HEK293 (cell line): ENCODE results near the gene TES.

Experiments
- CTCF ChIA-PET: fragments of 350-600 bp; formaldehyde crosslinking; extraction: SDS; loops from one replicate; lab custom pipeline; 2021; ENCODE audit warnings: antibody characterized with exemption; lab: Yijun Ruan, JAX
- POLR2A ChIA-PET: fragments of 300-600 bp; formaldehyde crosslinking; extraction: SDS; loops from one replicate; lab custom pipeline; 2020; ENCODE audit warnings: antibody characterized with exemption, inconsistent platforms; lab: Yijun Ruan, JAX
- H3K27ac ChIP-seq: fragments of 200-500 bp; sonication (Bioruptor generic); 2 replicates; pipeline ENCODE4 v1.5.1; 2014; ENCODE audit warnings: low read depth, low read length, control low read depth, inconsistent platforms; ENCODE audit errors: extremely low read depth
- H3K36me3 ChIP-seq, 2 experiments: fragments of 200-500 bp in 1 of 2; sonication (Bioruptor generic) in 1 of 2; 1 replicate in 1 of 2; 2 replicates in 1 of 2; pipeline ENCODE4 v1.5.1; 2014 to 2017; ENCODE audit warnings: inconsistent platforms in 2 of 2, low read length in 2 of 2; ENCODE audit not compliant: control insufficient read depth in 2 of 2, insufficient read depth in 1 of 2
- H3K4me1 ChIP-seq: fragments of 200-500 bp; sonication (Bioruptor generic); 2 replicates; pipeline ENCODE4 v1.5.1; 2014; ENCODE audit warnings: mild to moderate bottlenecking, low read length, inconsistent platforms; ENCODE audit not compliant: control insufficient read depth, insufficient read depth
- H3K4me3 ChIP-seq: 2 replicates; pipeline ENCODE4 v1.5.1; 2011; ENCODE audit warnings: low read depth, mild to moderate bottlenecking, control low read depth, low read length, moderate library complexity
- H3K9me3 ChIP-seq: fragments of 200-500 bp; sonication (Bioruptor generic); 2 replicates; pipeline ENCODE4 v1.5.1; 2014; ENCODE audit warnings: low read depth, low read length, inconsistent platforms; ENCODE audit not compliant: control insufficient read depth, insufficient read depth
- ELK4 ChIP-seq: IDR thresholded peaks from 2 replicates; pipeline ENCODE4 v1.6.1; 2011; ENCODE audit warnings: mild to moderate bottlenecking, low read depth, low read length, borderline replicate concordance
- GLI2 ChIP-seq: fragments of 450-650 bp; formaldehyde crosslinking; IDR thresholded peaks from 2 replicates; pipeline ENCODE4; 2017; ENCODE audit warnings: missing biosample characterization, missing genetic modification characterization, low read depth, borderline replicate concordance
- GLI4 ChIP-seq: fragments of 450-650 bp; formaldehyde crosslinking; IDR thresholded peaks from 2 replicates; pipeline ENCODE4 v1.5.1; 2016; ENCODE audit warnings: missing biosample characterization, missing genetic modification characterization
- OSR2 ChIP-seq: fragments of 450-650 bp; formaldehyde crosslinking; IDR thresholded peaks from 2 replicates; pipeline ENCODE4 v1.5.1; 2016; ENCODE audit warnings: missing biosample characterization, missing genetic modification characterization
- PBX3 ChIP-seq: sonication (generic); formaldehyde crosslinking; IDR thresholded peaks from 2 replicates; pipeline ENCODE4 v1.8.1; 2022; ENCODE audit warnings: mild to moderate bottlenecking, moderate library complexity, missing genetic modification reagents
- PRDM1 ChIP-seq: fragments of 450-650 bp; formaldehyde crosslinking; IDR thresholded peaks from 2 replicates; pipeline ENCODE4; 2016; ENCODE audit warnings: missing biosample characterization, missing genetic modification characterization
- ZBTB7A ChIP-seq: fragments of 450-650 bp; formaldehyde crosslinking; IDR thresholded peaks from 2 replicates; pipeline ENCODE4 v1.5.1; 2016; ENCODE audit warnings: low read depth, missing biosample characterization, missing genetic modification characterization
- ZNF146 ChIP-seq: fragments of 450-650 bp; formaldehyde crosslinking; IDR thresholded peaks from 2 replicates; pipeline ENCODE4 v1.5.1; 2016; ENCODE audit warnings: missing biosample characterization, missing genetic modification characterization
- ZNF155 ChIP-seq: fragments of 450-650 bp; formaldehyde crosslinking; IDR thresholded peaks from 2 replicates; pipeline ENCODE4 v1.5.1; 2016; ENCODE audit warnings: missing biosample characterization, missing genetic modification characterization
- ZNF169 ChIP-seq: fragments of 450-650 bp; formaldehyde crosslinking; IDR thresholded peaks from 2 replicates; pipeline ENCODE4 v1.5.1; 2016; ENCODE audit warnings: missing biosample characterization, missing genetic modification characterization
- ZNF18 ChIP-seq: fragments of 450-650 bp; formaldehyde crosslinking; IDR thresholded peaks from 2 replicates; pipeline ENCODE4 v1.5.1; 2016; ENCODE audit warnings: missing biosample characterization, missing genetic modification characterization
- ZNF292 ChIP-seq: fragments of 450-650 bp; formaldehyde crosslinking; IDR thresholded peaks from 2 replicates; pipeline ENCODE4 v1.5.1; 2016; ENCODE audit warnings: low read depth, missing biosample characterization, missing genetic modification characterization, borderline replicate concordance
- ZNF362 ChIP-seq: fragments of 450-650 bp; formaldehyde crosslinking; IDR thresholded peaks from 2 replicates; pipeline ENCODE4 v1.5.1; 2016; ENCODE audit warnings: missing biosample characterization, missing genetic modification characterization
- ZNF366 ChIP-seq: fragments of 450-650 bp; formaldehyde crosslinking; conservative IDR thresholded peaks from 2 replicates; pipeline ENCODE4 v1.5.1; 2016; ENCODE audit warnings: missing biosample characterization, missing genetic modification characterization
- ZNF449 ChIP-seq: fragments of 450-650 bp; formaldehyde crosslinking; IDR thresholded peaks from 2 replicates; pipeline ENCODE4 v1.5.1; 2017; ENCODE audit warnings: missing biosample characterization, mild to moderate bottlenecking, missing genetic modification characterization, moderate library complexity
- ZNF530 ChIP-seq: fragments of 450-650 bp; formaldehyde crosslinking; IDR thresholded peaks from 2 replicates; pipeline ENCODE4 v1.5.1; 2016; ENCODE audit warnings: low read depth, missing biosample characterization, missing genetic modification characterization
- ZNF544 ChIP-seq: fragments of 450-650 bp; formaldehyde crosslinking; IDR thresholded peaks from 2 replicates; pipeline ENCODE4 v1.5.0; 2017; ENCODE audit warnings: missing biosample characterization, missing genetic modification characterization
- ZNF600 ChIP-seq: fragments of 450-650 bp; formaldehyde crosslinking; IDR thresholded peaks from 2 replicates; pipeline ENCODE4 v1.5.1; 2016; ENCODE audit warnings: missing biosample characterization, missing genetic modification characterization
- ZNF624 ChIP-seq: fragments of 450-650 bp; formaldehyde crosslinking; IDR thresholded peaks from 2 replicates; pipeline ENCODE4 v1.5.1; 2017; ENCODE audit warnings: missing biosample characterization, missing genetic modification characterization
- ZNF626 ChIP-seq: fragments of 450-650 bp; sonication (Bioruptor Pico); formaldehyde crosslinking; IDR thresholded peaks from 2 replicates; pipeline ENCODE4 v1.5.1; 2018; ENCODE audit warnings: missing biosample characterization, missing genetic modification characterization, inconsistent platforms
- ZSCAN16 ChIP-seq: fragments of 450-650 bp; formaldehyde crosslinking; IDR thresholded peaks from 2 replicates; pipeline ENCODE4 v1.5.1; 2016; ENCODE audit warnings: missing biosample characterization, missing genetic modification characterization
- ZSCAN18 ChIP-seq: fragments of 450-650 bp; formaldehyde crosslinking; IDR thresholded peaks from 2 replicates; pipeline ENCODE4 v1.5.1; 2016; ENCODE audit warnings: missing biosample characterization, missing genetic modification characterization
- ZSCAN23 ChIP-seq: fragments of 450-650 bp; formaldehyde crosslinking; IDR thresholded peaks from 2 replicates; pipeline ENCODE4 v1.5.1; 2016; ENCODE audit warnings: missing biosample characterization, missing genetic modification characterization

Gene TES

GRCh38 chr7:116213361-116214130 lies 3.2 kb downstream of the TES start:
- no peak overlapping the region for H3K4me3 ChIP-seq
- CTCF ChIA-PET: interaction anchor here (0.7 to 1.4 kb wide), 2 partner anchors 378 to 1526 kb away, joined by 4 to 5 read pairs; no protein-coding TSS in a partner anchor

GRCh38 chr7:116214921-116215320 lies 4.6 kb downstream of the TES start:
- no peak overlapping the region for H3K4me3 ChIP-seq
- H3K36me3 ChIP-seq: no peaks in the 10 kb centered on the region
- POLR2A ChIA-PET: interaction anchor here (1.1 kb wide), 1 partner anchor 14 kb away, joined by 3 read pairs; no protein-coding TSS in a partner anchor
- CTCF ChIA-PET: interaction anchor here (1.0 to 2.2 kb wide), 3 partner anchors 35 to 331 kb away, joined by 4 to 7 read pairs (median 6); no protein-coding TSS in a partner anchor
- peaks cover 24% of the 10 kb centered on the region for H3K4me1 ChIP-seq
- H3K9me3 ChIP-seq: no peaks in the 10 kb centered on the region
- H3K27ac ChIP-seq: no peak overlapping the region
- TF ChIP-seq ZNF366 (no peak), ZNF624 (tag by site-specific recombination) (no peak), ZSCAN23 (no peak), GLI2 (tag by site-specific recombination) (no peak), ZNF544 (no peak), ZSCAN18 (tag by site-specific recombination) (no peak), ZNF600 (0 out of 2 replicates have a peak, but pooled peaks have one; percentile 23), OSR2 (tag by site-specific recombination) (no peak)

More at GRCh38 chr7:116213361-116214130, 3.2 kb downstream of the TES start:
- no peak overlapping the region for H3K27ac ChIP-seq
- no peaks in the 10 kb centered on the region for H3K9me3 ChIP-seq
- POLR2A ChIA-PET: no interaction called here
- peak; percentile 56; the same call in 1 of the 2 replicates for TF ChIP-seq PRDM1
- TF ChIP-seq ZNF169 (tag by site-specific recombination): no peak
- TF ChIP-seq ZNF530 (tag by site-specific recombination): no peak
- TF ChIP-seq ZBTB7A (tag by site-specific recombination): no peak
- no peak for TF ChIP-seq ZSCAN16 (tag by site-specific recombination)
- TF ChIP-seq ZNF146 (tag by site-specific recombination): no peak
- TF ChIP-seq GLI4 (tag by site-specific recombination): no peak
- TF ChIP-seq ZNF292 (tag by site-specific recombination): no peak
- peaks cover 16% of the 10 kb centered on the region for H3K4me1 ChIP-seq
- H3K36me3 ChIP-seq: no peaks in the 10 kb centered on the region

- no peak overlapping the region for H3K27ac ChIP-seq
- POLR2A ChIA-PET: interaction anchor here (0.6 to 1.1 kb wide), 3 partner anchors 15 to 211 kb away, joined by 3 read pairs; no protein-coding TSS in a partner anchor
- H3K4me1 ChIP-seq: peaks cover 25% of the 10 kb centered on the region
- TF ChIP-seq ZNF626 (no peak), PBX3 (no peak), OSR2 (tag by site-specific recombination) (no peak), ELK4 (no peak), ZNF362 (tag by site-specific recombination) (no peak), ZNF449 (tag by site-specific recombination) (no peak), ZNF155 (tag by site-specific recombination) (no peak), ZNF18 (tag by site-specific recombination) (no peak)
Measured at GRCh38 chr7:116215551-116215950, 5.2 kb downstream of the TES start.

More at GRCh38 chr7:116215551-116215950, 5.2 kb downstream of the TES start:
- CTCF ChIA-PET: interaction anchor here (0.7 to 2.6 kb wide), 6 partner anchors 11 to 330 kb away, joined by 4 to 11 read pairs (median 6); no protein-coding TSS in a partner anchor
- Histone ChIP-seq H3K4me3 (no peak overlapping the region), H3K9me3 (no peaks in the 10 kb centered on the region), H3K36me3 (no peaks in the 10 kb centered on the region)
